Measurements from ENCODE around the gene HELZ2.
"Not testable (repeated sequence)": the region's sequence is repeated elsewhere in the genome, so short reads cannot be mapped to it uniquely, and the experiment has no call there.

HELZ2 gene

GRCh38 chr20:63610581-63611435, 36.8 kb upstream of the HELZ2 start:
- no peaks in the 10 kb centered on the region for H3K4me1 ChIP-seq (ENCODE audit: insufficient read depth, low read length, poor library complexity, severe bottlenecking)
- no peak overlapping the region for H3K9ac ChIP-seq (ENCODE audit: low read depth, low read length, poor library complexity, severe bottlenecking)
- peaks cover 9% of the 10 kb centered on the region; the same call in 1 of the 2 replicates for H3K79me2 ChIP-seq (ENCODE audit: insufficient read depth, low read length)
- peaks cover 10% of the 10 kb centered on the region; the same call in 1 of the 2 replicates for H3K36me3 ChIP-seq (ENCODE audit: insufficient read depth, low read length)
- H3K4me3 ChIP-seq (ENCODE audit: low read length, poor library complexity, severe bottlenecking): no peak overlapping the region
- no peak for TF ChIP-seq EZH2phosphoT487 (IDR thresholded peaks at IDR 0.05; ENCODE audit: borderline replicate concordance)
- TF ChIP-seq, protein P1, sequence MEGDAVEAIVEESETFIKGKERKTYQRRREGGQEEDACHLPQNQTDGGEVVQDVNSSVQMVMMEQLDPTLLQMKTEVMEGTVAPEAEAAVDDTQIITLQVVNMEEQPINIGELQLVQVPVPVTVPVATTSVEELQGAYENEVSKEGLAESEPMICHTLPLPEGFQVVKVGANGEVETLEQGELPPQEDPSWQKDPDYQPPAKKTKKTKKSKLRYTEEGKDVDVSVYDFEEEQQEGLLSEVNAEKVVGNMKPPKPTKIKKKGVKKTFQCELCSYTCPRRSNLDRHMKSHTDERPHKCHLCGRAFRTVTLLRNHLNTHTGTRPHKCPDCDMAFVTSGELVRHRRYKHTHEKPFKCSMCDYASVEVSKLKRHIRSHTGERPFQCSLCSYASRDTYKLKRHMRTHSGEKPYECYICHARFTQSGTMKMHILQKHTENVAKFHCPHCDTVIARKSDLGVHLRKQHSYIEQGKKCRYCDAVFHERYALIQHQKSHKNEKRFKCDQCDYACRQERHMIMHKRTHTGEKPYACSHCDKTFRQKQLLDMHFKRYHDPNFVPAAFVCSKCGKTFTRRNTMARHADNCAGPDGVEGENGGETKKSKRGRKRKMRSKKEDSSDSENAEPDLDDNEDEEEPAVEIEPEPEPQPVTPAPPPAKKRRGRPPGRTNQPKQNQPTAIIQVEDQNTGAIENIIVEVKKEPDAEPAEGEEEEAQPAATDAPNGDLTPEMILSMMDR (conservative IDR thresholded peaks at IDR 0.05; ENCODE audit: low read length): no peak
- H3K4me2 ChIP-seq (ENCODE audit: low read depth, low read length, poor library complexity, severe bottlenecking): no peak overlapping the region
- no peaks in the 10 kb centered on the region; the same call in 1 of the 2 replicates for H3K9me3 ChIP-seq (ENCODE audit: insufficient read depth, low read depth, low read length)
- H3F3A ChIP-seq (ENCODE audit: low read depth): no peaks in the 10 kb centered on the region
- no peak overlapping the region for H2AFZ ChIP-seq (ENCODE audit: low read length)
- no peaks in the 10 kb centered on the region for H3K9me2 ChIP-seq (replicated peaks; ENCODE audit: low read depth, low read length)
- no peaks in the 10 kb centered on the region for H3K27me3 ChIP-seq (ENCODE audit: insufficient read depth, low read length, poor library complexity, severe bottlenecking)
- no peaks in the 10 kb centered on the region for H4K20me1 ChIP-seq (ENCODE audit: insufficient read depth, low read length, poor library complexity, severe bottlenecking)

DNA sequence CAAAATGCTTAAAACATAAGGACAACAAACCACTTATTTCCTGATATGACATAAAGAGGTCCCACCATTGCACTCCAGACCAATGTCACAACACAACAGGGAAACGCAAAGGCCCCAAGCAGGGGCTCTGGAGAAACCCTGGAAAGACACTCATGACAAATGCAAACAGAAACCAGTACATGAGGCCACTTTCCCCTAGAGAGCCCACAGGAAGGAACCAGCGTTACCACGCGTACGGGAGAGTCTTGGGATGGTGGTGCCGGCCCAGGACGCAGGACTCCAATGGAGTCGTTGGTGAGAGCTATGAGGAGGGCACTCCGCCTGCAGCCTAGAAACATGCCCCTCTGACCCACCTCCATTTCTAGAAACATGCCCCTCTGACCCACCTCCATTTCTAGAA, 32.6 kb upstream of the HELZ2 start:
- Histone ChIP-seq H3K4me3 (ENCODE audit: low read length, poor library complexity, severe bottlenecking) (no peak overlapping the region), H3K27me3 (ENCODE audit: insufficient read depth, low read length, poor library complexity, severe bottlenecking) (no peaks in the 10 kb centered on the region), H4K20me1 (ENCODE audit: insufficient read depth, low read length, poor library complexity, severe bottlenecking) (no peaks in the 10 kb centered on the region), H3F3A (ENCODE audit: low read depth) (no peaks in the 10 kb centered on the region), H3K9me3 (ENCODE audit: insufficient read depth, low read depth, low read length) (no peaks in the 10 kb centered on the region), H3K4me2 (ENCODE audit: low read depth, low read length, poor library complexity, severe bottlenecking) (no peak overlapping the region), H3K36me3 (ENCODE audit: insufficient read depth, low read length) (peaks cover 16% of the 10 kb centered on the region; the same call in 1 of the 2 replicates), H2AFZ (ENCODE audit: low read length) (no peak overlapping the region), H3K9me2 (replicated peaks; ENCODE audit: low read depth, low read length) (no peaks in the 10 kb centered on the region), H3K4me1 (ENCODE audit: insufficient read depth, low read length, poor library complexity, severe bottlenecking) (no peaks in the 10 kb centered on the region), H3K79me2 (ENCODE audit: insufficient read depth, low read length) (peaks cover 9% of the 10 kb centered on the region; the same call in 1 of the 2 replicates), H3K9ac (ENCODE audit: low read depth, low read length, poor library complexity, severe bottlenecking) (no peak overlapping the region)
- TF ChIP-seq, protein P1 (conservative IDR thresholded peaks at IDR 0.05; ENCODE audit: low read length): no peak
- no peak for TF ChIP-seq EZH2phosphoT487 (IDR thresholded peaks at IDR 0.05; ENCODE audit: borderline replicate concordance)

DNA sequence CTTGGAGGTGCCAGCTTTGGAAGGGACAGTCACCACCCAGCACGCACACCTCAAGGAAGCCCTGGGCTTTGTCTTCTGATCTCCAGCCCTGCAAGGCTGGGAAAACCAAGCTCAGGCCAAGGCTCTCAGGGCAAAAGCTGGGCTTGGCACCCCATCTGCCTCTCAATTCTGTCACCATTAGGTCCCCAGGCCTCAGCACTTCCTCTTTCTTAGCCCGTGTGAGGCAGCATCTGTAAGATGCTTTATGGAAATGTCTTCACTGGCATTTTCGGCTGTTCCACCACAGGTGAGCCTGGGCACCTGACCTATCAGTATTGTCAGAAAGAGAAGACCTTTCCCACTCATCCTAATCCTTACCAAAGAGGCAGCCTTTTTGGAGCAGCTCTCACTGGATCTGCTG, 28.3 kb upstream of the HELZ2 start:
- H3K36me3 ChIP-seq (ENCODE audit: insufficient read depth, low read length): peaks cover 52% of the 10 kb centered on the region; the same call in 1 of the 2 replicates
- no peak overlapping the region for H3K4me3 ChIP-seq (ENCODE audit: low read length, poor library complexity, severe bottlenecking)
- no peaks in the 10 kb centered on the region for H3K27me3 ChIP-seq (ENCODE audit: insufficient read depth, low read length, poor library complexity, severe bottlenecking)
- no peaks in the 10 kb centered on the region for H3K9me2 ChIP-seq (replicated peaks; ENCODE audit: low read depth, low read length)
- no peak overlapping the region for H2AFZ ChIP-seq (ENCODE audit: low read length)
- no peaks in the 10 kb centered on the region for H4K20me1 ChIP-seq (ENCODE audit: insufficient read depth, low read length, poor library complexity, severe bottlenecking)
- no peak for TF ChIP-seq EZH2phosphoT487 (IDR thresholded peaks at IDR 0.05; ENCODE audit: borderline replicate concordance)
- TF ChIP-seq, protein P1 (conservative IDR thresholded peaks at IDR 0.05; ENCODE audit: low read length): no peak
- H3K4me2 ChIP-seq (ENCODE audit: low read depth, low read length, poor library complexity, severe bottlenecking): no peak overlapping the region
- no peak overlapping the region for H3K9ac ChIP-seq (ENCODE audit: low read depth, low read length, poor library complexity, severe bottlenecking)
- H3F3A ChIP-seq (ENCODE audit: low read depth): no peaks in the 10 kb centered on the region
- H3K9me3 ChIP-seq (ENCODE audit: insufficient read depth, low read depth, low read length): no peaks in the 10 kb centered on the region
- H3K4me1 ChIP-seq (ENCODE audit: insufficient read depth, low read length, poor library complexity, severe bottlenecking): no peaks in the 10 kb centered on the region
- peaks cover 3% of the 10 kb centered on the region; the same call in 1 of the 2 replicates for H3K79me2 ChIP-seq (ENCODE audit: insufficient read depth, low read length)

GRCh38 chr20:63601679-63602078, 27.6 kb upstream of the HELZ2 start:
- not testable (repeated sequence) for H4K20me1 ChIP-seq (ENCODE audit: insufficient read depth, low read length, poor library complexity, severe bottlenecking); H3K27me3 ChIP-seq (ENCODE audit: insufficient read depth, low read length, poor library complexity, severe bottlenecking); H3F3A ChIP-seq (ENCODE audit: low read depth); H2AFZ ChIP-seq (ENCODE audit: low read length); H3K9me3 ChIP-seq (ENCODE audit: insufficient read depth, low read depth, low read length); H3K9ac ChIP-seq (ENCODE audit: low read depth, low read length, poor library complexity, severe bottlenecking); H3K4me1 ChIP-seq (ENCODE audit: insufficient read depth, low read length, poor library complexity, severe bottlenecking); H3K9me2 ChIP-seq (replicated peaks; ENCODE audit: low read depth, low read length); H3K79me2 ChIP-seq (ENCODE audit: insufficient read depth, low read length); H3K4me2 ChIP-seq (ENCODE audit: low read depth, low read length, poor library complexity, severe bottlenecking); H3K4me3 ChIP-seq (ENCODE audit: low read length, poor library complexity, severe bottlenecking)
- H3K36me3 ChIP-seq (ENCODE audit: insufficient read depth, low read length): peaks cover 54% of the 10 kb centered on the region; the same call in 1 of the 2 replicates

Data from Loucy (cell line).